Testis (tissue), 2 donors: ENCODE data around the gene DST.

Experiments used
- CTCF ChIP-seq, 3 experiments: fragments of 450-650 bp in 2 of 3; fragments of 200-600 bp in 1 of 3; sonication (generic) in 1 of 3; IDR thresholded peaks; one replicate each; pipeline ENCODE4 v1.5.1; 2016 to 2019; ENCODE audit warnings: antibody characterized with exemption in 3 of 3, mild to moderate bottlenecking in 2 of 3, moderate library complexity in 1 of 3
- POLR2A ChIP-seq: fragments of 450-650 bp; IDR thresholded peaks from one replicate; pipeline ENCODE4 v1.6.1; 2017; ENCODE audit warnings: antibody characterized with exemption, mild to moderate bottlenecking, moderate library complexity

- TF ChIP-seq CTCF (IDR thresholded peaks at IDR 0.05) (no peak), POLR2A (no peak)
Measured at GRCh38 chr6:56644366-56644765, 1.7 kb upstream of the DST start.
